Neuronal stem cell (in vitro differentiated cells): ENCODE data around the gene SPDYE18.
"Not testable (repeated sequence)": the region's sequence is repeated elsewhere in the genome, so short reads cannot be mapped to it uniquely, and the experiment has no call there.

Source experiments
- DNase-seq: peaks from one replicate; pipeline ENCODE4 v3.0.0-alpha.2; 2013; ENCODE audit warnings: low spot score
- H2AFZ ChIP-seq: one replicate; pipeline ENCODE4 v1.6.1; 2013; ENCODE audit warnings: mild to moderate bottlenecking, low read length, inconsistent platforms
- H2AK5ac ChIP-seq: 2 replicates; pipeline ENCODE4 v1.6.1; 2013; ENCODE audit warnings: low read depth, mild to moderate bottlenecking, inconsistent platforms, low read length, moderate library complexity, mixed read lengths
- H2BK120ac ChIP-seq: 2 replicates; pipeline ENCODE4 v1.6.1; 2013; ENCODE audit warnings: low read depth, mild to moderate bottlenecking, inconsistent platforms, low read length, moderate library complexity, mixed read lengths
- H2BK12ac ChIP-seq: one replicate; pipeline ENCODE4 v1.6.1; 2013; ENCODE audit warnings: low read length, inconsistent platforms
- H2BK15ac ChIP-seq: 2 replicates; pipeline ENCODE4 v1.6.1; 2013; ENCODE audit warnings: mild to moderate bottlenecking, low read length, inconsistent platforms, mixed read lengths
- H2BK5ac ChIP-seq: one replicate; pipeline ENCODE4 v1.6.1; 2013; ENCODE audit warnings: inconsistent platforms, mild to moderate bottlenecking, low read length, moderate library complexity
- H3K14ac ChIP-seq: one replicate; pipeline ENCODE4 v1.6.1; 2013; ENCODE audit warnings: low read length, inconsistent platforms
- H3K18ac ChIP-seq: 2 replicates; pipeline ENCODE4 v1.6.1; 2013; ENCODE audit warnings: low read length, inconsistent platforms
- H3K23ac ChIP-seq: 2 replicates; pipeline ENCODE4 v1.6.1; 2013; ENCODE audit warnings: low read depth, mild to moderate bottlenecking, mixed read lengths, low read length, inconsistent platforms; ENCODE audit not compliant: poor library complexity
- H3K27ac ChIP-seq: replicated peaks from 3 replicates; pipeline ENCODE4 v1.5.1; 2013; ENCODE audit warnings: low read length, inconsistent platforms
- H3K27me3 ChIP-seq, 3 experiments: 2 replicates each; pipeline ENCODE4 v1.6.1; 2013; ENCODE audit warnings: low read length in 3 of 3, mild to moderate bottlenecking in 2 of 3, inconsistent platforms in 1 of 3, low read depth in 1 of 3, mixed read lengths in 1 of 3, moderate library complexity in 1 of 3; ENCODE audit not compliant: control insufficient read depth in 3 of 3, insufficient read depth in 3 of 3
- H3K36me3 ChIP-seq, 2 donors: replicated peaks in 1 of 2; 2 replicates each; pipeline ENCODE4 v1.6.1; 2013; ENCODE audit warnings: low read length in 2 of 2; ENCODE audit not compliant: control insufficient read depth in 2 of 2, insufficient read depth in 2 of 2
- H3K4ac ChIP-seq: 2 replicates; pipeline ENCODE4 v1.6.1; 2013; ENCODE audit warnings: inconsistent platforms, mild to moderate bottlenecking, low read length, moderate library complexity
- H3K4me1 ChIP-seq, 2 donors: 1 replicate in 1 of 2; 2 replicates in 1 of 2; pipeline ENCODE4 v1.6.1; 2013; ENCODE audit warnings: low read length in 2 of 2, low read depth in 1 of 2; ENCODE audit not compliant: control insufficient read depth in 2 of 2, insufficient read depth in 1 of 2
- H3K4me2 ChIP-seq: one replicate; pipeline ENCODE4 v1.6.1; 2013; ENCODE audit warnings: mild to moderate bottlenecking, low read length, inconsistent platforms; ENCODE audit not compliant: insufficient read depth, poor library complexity, severe bottlenecking
- H3K4me3 ChIP-seq, 2 donors: 2 replicates each; pipeline ENCODE4 v1.5.1; 2013; ENCODE audit warnings: low read length in 2 of 2, mild to moderate bottlenecking in 2 of 2, inconsistent platforms in 1 of 2, moderate library complexity in 1 of 2
- H3K79me1 ChIP-seq: one replicate; pipeline ENCODE4 v1.6.1; 2013; ENCODE audit warnings: low read depth, mild to moderate bottlenecking, inconsistent platforms, low read length, moderate library complexity
- H3K9ac ChIP-seq: one replicate; pipeline ENCODE4 v1.6.1; 2013; ENCODE audit warnings: mild to moderate bottlenecking, low read depth, low read length, inconsistent platforms; ENCODE audit not compliant: poor library complexity
- H3K9me3 ChIP-seq, 2 donors: replicated peaks in 1 of 2; 2 replicates each; pipeline versions ENCODE3 to v1.6.1; 2013; ENCODE audit warnings: low read length in 2 of 2, mild to moderate bottlenecking in 2 of 2, inconsistent platforms in 1 of 2, low read depth in 1 of 2, mixed read lengths in 1 of 2, moderate library complexity in 1 of 2; ENCODE audit not compliant: control insufficient read depth in 2 of 2, insufficient read depth in 1 of 2
- H4K8ac ChIP-seq: one replicate; pipeline ENCODE4 v1.6.1; 2013; ENCODE audit warnings: low read depth, mild to moderate bottlenecking, inconsistent platforms, low read length, moderate library complexity
- H4K91ac ChIP-seq: one replicate; pipeline ENCODE4 v1.6.1; 2013; ENCODE audit warnings: low read length, low read depth, mild to moderate bottlenecking, inconsistent platforms; ENCODE audit not compliant: poor library complexity
- WGBS, 2 donors: extraction: QIAGEN DNeasy Blood & Tissue Kit; methylation state at CpG; one replicate each; pipeline ENCODE4 v1.1.7; 2013; ENCODE audit warnings: missing lambda C conversion rate in 2 of 2, mixed read lengths in 1 of 2; ENCODE audit not compliant: insufficient read length in 2 of 2, insufficient replicate concordance in 1 of 2; ENCODE audit errors: extremely low coverage in 2 of 2; 5-methylcytosine and 5-hydroxymethylcytosine counted together

Gene SPDYE18

GRCh38 chr7:77077060-77077459, 14.7 kb upstream of the SPDYE18 start:
- H3K9me3 ChIP-seq, H3K4me3 ChIP-seq, H3K79me1 ChIP-seq, H2BK120ac ChIP-seq, H2AFZ ChIP-seq, H2BK5ac ChIP-seq, H3K23ac ChIP-seq, H3K18ac ChIP-seq, H2AK5ac ChIP-seq, H3K27ac ChIP-seq, H4K91ac ChIP-seq, H3K9ac ChIP-seq, DNase-seq, H3K4me1 ChIP-seq, H2BK15ac ChIP-seq, H3K14ac ChIP-seq, H4K8ac ChIP-seq, H3K4ac ChIP-seq, H3K27me3 ChIP-seq, H3K36me3 ChIP-seq, H2BK12ac ChIP-seq, H3K4me2 ChIP-seq: not testable (repeated sequence)
- WGBS, 2 donors: no CpG with 5 or more reads among the region's 5 CpGs

DNA sequence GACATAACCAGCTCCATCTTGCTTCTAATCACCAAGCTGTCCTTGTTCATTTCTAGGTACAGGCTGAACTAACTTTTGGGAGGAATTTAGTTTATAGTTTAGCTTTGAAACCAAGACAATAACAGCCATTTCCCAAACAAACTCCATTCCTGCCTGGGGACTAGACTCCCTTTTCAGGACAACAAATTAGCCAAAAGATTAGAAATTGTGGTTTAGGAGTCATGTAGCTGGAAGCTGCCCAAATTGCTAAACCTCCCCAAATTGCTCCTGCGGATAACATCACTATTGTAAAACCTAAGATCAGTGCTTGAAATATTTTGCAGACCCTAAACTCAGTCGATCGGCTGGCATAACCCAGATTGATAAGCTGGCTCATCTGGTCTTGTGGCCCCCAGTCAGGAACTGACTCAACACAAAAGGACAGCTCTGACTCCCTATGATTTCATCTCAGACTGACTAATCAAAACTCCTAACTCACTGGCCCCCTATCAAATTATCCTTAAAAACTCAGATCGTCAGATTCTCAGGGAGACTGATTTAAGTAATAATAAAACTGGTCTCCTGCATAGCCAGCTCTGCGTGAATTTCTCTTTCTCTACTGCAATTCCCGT, 12.5 kb upstream of the SPDYE18 start:
- not testable (repeated sequence) for H3K4me3 ChIP-seq, H3K79me1 ChIP-seq, H3K4me1 ChIP-seq, H2AFZ ChIP-seq, H3K14ac ChIP-seq, DNase-seq, H2BK15ac ChIP-seq, H2BK12ac ChIP-seq, H3K36me3 ChIP-seq, H3K27ac ChIP-seq, H3K4me2 ChIP-seq, H3K23ac ChIP-seq, H2AK5ac ChIP-seq, H4K91ac ChIP-seq, H2BK120ac ChIP-seq, H2BK5ac ChIP-seq, H3K18ac ChIP-seq, H3K27me3 ChIP-seq, H3K4ac ChIP-seq, H3K9me3 ChIP-seq, H4K8ac ChIP-seq, H3K9ac ChIP-seq
- WGBS, 2 donors: no CpG with 5 or more reads among the region's 6 CpGs

GRCh38 chr7:77071108-77071507, 8.8 kb upstream of the SPDYE18 start:
- H3K36me3 ChIP-seq, H3K4me3 ChIP-seq, H2AFZ ChIP-seq, H3K4ac ChIP-seq, H3K18ac ChIP-seq, H2BK120ac ChIP-seq, DNase-seq, H3K27ac ChIP-seq, H4K8ac ChIP-seq, H3K14ac ChIP-seq, H2BK5ac ChIP-seq, H3K23ac ChIP-seq, H3K79me1 ChIP-seq, H2BK15ac ChIP-seq, H3K4me1 ChIP-seq, H3K4me2 ChIP-seq, H3K9ac ChIP-seq, H3K27me3 ChIP-seq, H3K9me3 ChIP-seq, H2BK12ac ChIP-seq, H4K91ac ChIP-seq, H2AK5ac ChIP-seq: not testable (repeated sequence)
- no CpG with 5 or more reads among the region's 6 CpGs for WGBS, 2 donors

DNA sequence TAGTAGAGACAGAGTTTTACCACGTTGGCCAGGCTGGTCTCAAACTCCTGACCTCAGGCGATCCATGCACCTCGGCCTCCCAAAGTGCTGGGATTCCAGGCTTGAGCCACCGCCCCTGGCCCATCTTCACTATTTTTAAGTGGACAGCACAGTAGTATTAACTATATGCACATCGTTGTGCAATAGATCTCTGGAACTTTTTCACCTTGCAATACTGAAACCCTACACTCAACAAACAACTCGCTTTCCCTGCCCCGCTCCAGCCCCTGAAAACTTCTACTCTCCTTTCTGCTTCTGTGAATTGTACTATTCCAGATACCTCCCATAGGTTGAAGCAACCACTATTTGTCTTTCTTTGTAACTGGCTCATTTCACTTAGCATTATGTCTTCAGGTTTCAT, 3.5 kb upstream of the SPDYE18 start:
- not testable (repeated sequence) for H3K4me3 ChIP-seq, H3K79me1 ChIP-seq, H2BK15ac ChIP-seq, DNase-seq, H2BK120ac ChIP-seq, H2BK5ac ChIP-seq, H3K14ac ChIP-seq, H2BK12ac ChIP-seq, H4K8ac ChIP-seq, H3K9me3 ChIP-seq, H2AFZ ChIP-seq, H3K27ac ChIP-seq, H3K27me3 ChIP-seq, H3K9ac ChIP-seq, H3K4me1 ChIP-seq, H3K18ac ChIP-seq, H3K36me3 ChIP-seq, H4K91ac ChIP-seq, H2AK5ac ChIP-seq, H3K23ac ChIP-seq, H3K4ac ChIP-seq, H3K4me2 ChIP-seq
- WGBS, 2 donors: no CpG with 5 or more reads among the region's 7 CpGs
